CD8-positive, alpha-beta memory T cell (primary cell): ENCODE measurements around the gene PTPN7. TPM values are rescaled to one million over a fixed set of nuclear protein-coding genes. Genes with fewer than 3 reads are reported as not detected.

Experiments
- CTCF ChIA-PET: fragments of 350-600 bp; sonication (Branson Sonifier 250); formaldehyde crosslinking; loops from one replicate; lab custom pipeline; 2021; ENCODE audit warnings: antibody characterized with exemption; lab: Charles Lee
- POLR2A ChIA-PET: fragments of 350-600 bp; sonication (Branson Sonifier 250); formaldehyde crosslinking; loops from one replicate; lab custom pipeline; 2021; ENCODE audit warnings: antibody characterized with exemption; lab: Charles Lee
- DNase-seq, 5 donors: peaks; one replicate each; pipeline versions ENCODE4 v3.0.0 to v3.0.0-alpha.2; 2020 to 2022; ENCODE audit warnings: mixed read lengths in 1 of 5
- H3K27ac ChIP-seq: one replicate; pipeline ENCODE4 v1.7.0; 2013; ENCODE audit warnings: low read depth, mild to moderate bottlenecking, low read length, moderate library complexity
- H3K27me3 ChIP-seq: 2 replicates; pipeline ENCODE4 v1.7.0; 2013; ENCODE audit warnings: low read length, mild to moderate bottlenecking; ENCODE audit not compliant: insufficient read depth, poor library complexity, severe bottlenecking
- H3K36me3 ChIP-seq: 2 replicates; pipeline ENCODE4 v1.7.0; 2013; ENCODE audit warnings: mild to moderate bottlenecking, low read length, moderate library complexity; ENCODE audit not compliant: insufficient read depth
- H3K4me1 ChIP-seq: 2 replicates; pipeline ENCODE4 v1.7.0; 2013; ENCODE audit warnings: mild to moderate bottlenecking, low read length, moderate library complexity; ENCODE audit not compliant: insufficient read depth
- H3K4me3 ChIP-seq: 2 replicates; pipeline ENCODE4 v1.7.0; 2013; ENCODE audit warnings: mild to moderate bottlenecking, low read length
- H3K9me3 ChIP-seq: 2 replicates; pipeline ENCODE4 v1.7.0; 2013; ENCODE audit warnings: mild to moderate bottlenecking, low read length
- H3K27ac Mint-ChIP-seq, 8 donors: one replicate each; pipeline ENCODE4 v1.8.0; 2020 to 2021; ENCODE audit warnings: mixed read lengths in 8 of 8, mild to moderate bottlenecking in 6 of 8, inconsistent platforms in 3 of 8, moderate library complexity in 3 of 8
- H3K27me3 Mint-ChIP-seq, 2 donors: one replicate each; pipeline ENCODE4 v1.8.0; 2020 to 2021; ENCODE audit warnings: mixed read lengths in 2 of 2, mild to moderate bottlenecking in 1 of 2, moderate library complexity in 1 of 2
- H3K36me3 Mint-ChIP-seq, 3 donors: one replicate each; pipeline ENCODE4 v1.8.0; 2020 to 2021; ENCODE audit warnings: mixed read lengths in 3 of 3, inconsistent platforms in 1 of 3, mild to moderate bottlenecking in 1 of 3
- H3K4me1 Mint-ChIP-seq, 3 donors: one replicate each; pipeline ENCODE4 v1.8.0; 2020 to 2021; ENCODE audit warnings: mixed read lengths in 3 of 3, inconsistent platforms in 1 of 3, mild to moderate bottlenecking in 1 of 3
- H3K4me3 Mint-ChIP-seq, 7 donors: one replicate each; pipeline ENCODE4 v1.8.0; 2020 to 2021; ENCODE audit warnings: mixed read lengths in 7 of 7, mild to moderate bottlenecking in 6 of 7, moderate library complexity in 4 of 7, inconsistent platforms in 2 of 7
- H3K9me3 Mint-ChIP-seq, 5 donors: one replicate each; pipeline ENCODE4 v1.8.0; 2020 to 2022; ENCODE audit warnings: mixed read lengths in 5 of 5, mild to moderate bottlenecking in 3 of 5, moderate library complexity in 2 of 5, inconsistent platforms in 1 of 5
- polyA plus RNA-seq: library from polyadenylated mRNA; unstranded; fragments of 300-500 nt; fragmentation: Illumina TruSeq; gene quantifications from one replicate; pipeline ENCODE4 v1.2.3, GENCODE V29; 2021
- total RNA-seq, 2 experiments: library from RNA; stranded (reverse); gene quantifications; one replicate each; pipeline ENCODE4 v1.2.3, GENCODE V29; 2021

Gene PTPN7
- total and polyA plus RNA-seq, 3 experiments from 2014 or later = 91.4 to 449 (median 446) TPM

- Histone ChIP-seq H3K27me3 (no peaks in the 10 kb centered on the region), H3K9me3 (no peaks in the 10 kb centered on the region), H3K4me3 (no peak overlapping the region), H3K36me3 (no peaks in the 10 kb centered on the region), H3K27ac (no peak overlapping the region), H3K4me1 (no peaks in the 10 kb centered on the region)
- no peaks in the 10 kb centered on the region for H3K36me3 Mint-ChIP-seq
- H3K27me3 Mint-ChIP-seq = peaks cover 2 to 6% of the 10 kb centered on the region in 2 donors
- no peak overlapping the region for H3K27ac Mint-ChIP-seq
- DNase-seq = no peak
- ChIA-PET POLR2A (no interaction called here), CTCF (no interaction called here)
- H3K4me3 Mint-ChIP-seq = no peak overlapping the region
- H3K9me3 Mint-ChIP-seq = no peaks in the 10 kb centered on the region
- no peaks in the 10 kb centered on the region for H3K4me1 Mint-ChIP-seq
Observed at GRCh38 chr1:202101184-202101583, 59.2 kb downstream of the PTPN7 start.

Other genes starting within 250 kb of the PTPN7 start
- gene LMOD1, start 214.1 kb downstream of the PTPN7 start, total RNA-seq = not detected
- gene LMOD1, start 214.1 kb downstream of the PTPN7 start, polyA plus RNA-seq = not detected
- gene TIMM17A, start 205.1 kb downstream of the PTPN7 start, total RNA-seq = 100 to 1,000 TPM; 120 to 130 TPM
- gene TIMM17A, start 205.1 kb downstream of the PTPN7 start, polyA plus RNA-seq = 31.5 TPM
- 10 to 100 TPM; 30.5 to 33.2 TPM for gene RNPEP, start 178.0 kb downstream of the PTPN7 start, total RNA-seq
- 36.3 TPM for gene RNPEP, start 178.0 kb downstream of the PTPN7 start, polyA plus RNA-seq
- under 1 TPM; 0.11 to 0.26 TPM for gene ELF3, start 150.0 kb downstream of the PTPN7 start, total RNA-seq
- gene ELF3, start 150.0 kb downstream of the PTPN7 start, polyA plus RNA-seq = not detected
- gene GPR37L1, start 37.7 kb downstream of the PTPN7 start, total RNA-seq = not detected
- 0.08 TPM for gene GPR37L1, start 37.7 kb downstream of the PTPN7 start, polyA plus RNA-seq
- 10 to 100 TPM; 50.2 to 51.4 TPM for gene ARL8A, start 15.9 kb downstream of the PTPN7 start, total RNA-seq
- 12.3 TPM for gene ARL8A, start 15.9 kb downstream of the PTPN7 start, polyA plus RNA-seq
- under 1 TPM; 0.40 to 0.53 TPM for gene LGR6, start 33.2 kb upstream of the PTPN7 start, total RNA-seq
- 3.1 TPM for gene LGR6, start 33.2 kb upstream of the PTPN7 start, polyA plus RNA-seq
- gene UBE2T, start 181.3 kb upstream of the PTPN7 start, total RNA-seq = 10 to 100 TPM; 71.8 to 76.9 TPM
- gene UBE2T, start 181.3 kb upstream of the PTPN7 start, polyA plus RNA-seq = 6.8 TPM
- gene PPP1R12B, start 188.1 kb upstream of the PTPN7 start, total RNA-seq = 10 to 100 TPM; 11.9 to 13.1 TPM
- 11.7 TPM for gene PPP1R12B, start 188.1 kb upstream of the PTPN7 start, polyA plus RNA-seq